WI38 (cell line): ENCODE results near the gene BAIAP2.

Source experiments
- H3K4me3 ChIP-seq: 2 replicates; pipeline ENCODE4 v1.5.1; 2011; ENCODE audit warnings: low read depth, mild to moderate bottlenecking, control low read depth, low read length
- CTCF ChIP-seq: IDR thresholded peaks from 2 replicates; pipeline ENCODE4 v1.5.1; 2012; ENCODE audit warnings: low read depth, mild to moderate bottlenecking, control low read depth, low read length

Gene BAIAP2

DNA sequence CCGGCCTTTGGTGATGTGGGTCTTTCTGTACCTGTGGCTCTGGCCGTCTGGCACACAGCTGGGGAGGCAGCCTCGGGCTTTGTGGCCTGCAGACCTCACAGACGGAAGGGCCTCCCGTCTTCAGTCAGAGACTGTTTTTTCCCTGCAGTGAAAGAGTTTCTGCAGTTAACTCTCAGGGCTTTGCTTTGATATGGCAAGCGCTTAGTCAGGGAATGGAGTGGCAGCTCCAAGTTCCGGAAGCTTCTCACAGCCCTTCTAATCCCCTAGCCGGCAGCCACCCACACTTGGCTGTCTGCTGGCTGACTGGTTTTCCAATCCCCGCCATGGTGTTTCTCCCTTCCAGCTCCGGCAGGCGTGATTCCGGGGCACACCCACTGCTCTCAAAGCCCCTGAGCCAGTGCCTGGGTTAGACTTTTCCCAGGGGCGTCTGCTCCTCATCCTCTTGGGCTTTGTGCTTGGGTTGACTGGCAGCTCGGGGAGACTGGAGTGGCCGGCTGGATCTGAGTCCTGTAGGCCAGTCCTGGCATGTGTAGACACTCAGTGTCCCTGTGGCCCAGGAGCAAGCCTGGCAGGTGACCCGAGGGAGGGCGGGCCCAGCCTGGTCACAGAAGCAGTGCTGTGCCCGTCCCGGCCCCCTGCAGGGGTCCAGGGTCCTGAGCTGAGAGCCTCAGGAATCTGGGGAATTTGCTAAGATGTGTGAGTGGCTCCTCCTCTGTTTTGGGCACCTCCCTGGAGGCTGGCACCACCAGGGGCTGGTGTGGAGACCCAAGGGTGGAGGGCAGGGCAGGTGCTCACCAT is 29.9 kb downstream of the BAIAP2 start:
- H3K4me3 ChIP-seq, result no peak overlapping the region
- TF ChIP-seq CTCF, result no peak

DNA sequence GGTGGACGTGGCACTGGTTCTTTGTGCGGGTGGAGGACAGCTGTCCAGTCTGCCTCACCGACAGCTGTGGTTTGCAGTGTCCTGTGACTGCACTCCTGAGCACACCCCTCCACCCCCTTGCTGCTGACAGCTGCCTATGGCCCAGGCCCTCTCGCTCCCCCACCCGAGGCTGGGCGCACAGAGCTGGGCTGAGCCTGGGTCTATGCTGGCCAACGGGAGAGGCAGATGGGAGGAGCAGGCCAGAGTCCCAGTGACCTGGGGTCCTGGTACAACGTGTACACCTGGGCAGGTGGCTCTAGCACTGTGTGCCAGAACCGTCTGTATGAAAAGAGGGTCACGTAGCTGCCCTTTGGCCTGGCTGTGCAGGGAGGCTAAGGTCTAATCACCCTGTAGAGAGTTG is 30.5 kb downstream of the BAIAP2 start:
- H3K4me3 ChIP-seq, result no peak overlapping the region
- TF ChIP-seq CTCF, result no peak

DNA sequence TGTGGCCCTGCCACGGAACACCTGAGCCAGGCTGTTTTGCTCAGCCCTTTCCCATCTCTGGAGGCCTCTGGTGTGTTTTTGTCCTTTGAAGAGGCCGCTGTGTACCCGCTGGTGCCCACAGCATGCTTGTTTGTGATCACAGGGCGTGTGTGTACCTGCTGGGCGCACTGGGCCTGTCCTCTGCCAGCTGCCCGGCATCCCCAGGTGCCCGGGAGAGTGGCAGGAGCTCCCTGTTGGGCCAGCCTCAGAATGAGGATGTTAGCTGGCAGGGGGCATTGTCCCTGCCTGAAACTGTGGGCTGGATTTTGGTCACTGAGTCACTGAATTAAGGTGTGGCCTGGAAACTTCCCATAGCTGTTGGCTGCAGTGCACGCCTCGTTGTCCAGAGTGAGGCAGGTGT is 31.1 kb downstream of the BAIAP2 start:
- no peak overlapping the region for H3K4me3 ChIP-seq

DNA sequence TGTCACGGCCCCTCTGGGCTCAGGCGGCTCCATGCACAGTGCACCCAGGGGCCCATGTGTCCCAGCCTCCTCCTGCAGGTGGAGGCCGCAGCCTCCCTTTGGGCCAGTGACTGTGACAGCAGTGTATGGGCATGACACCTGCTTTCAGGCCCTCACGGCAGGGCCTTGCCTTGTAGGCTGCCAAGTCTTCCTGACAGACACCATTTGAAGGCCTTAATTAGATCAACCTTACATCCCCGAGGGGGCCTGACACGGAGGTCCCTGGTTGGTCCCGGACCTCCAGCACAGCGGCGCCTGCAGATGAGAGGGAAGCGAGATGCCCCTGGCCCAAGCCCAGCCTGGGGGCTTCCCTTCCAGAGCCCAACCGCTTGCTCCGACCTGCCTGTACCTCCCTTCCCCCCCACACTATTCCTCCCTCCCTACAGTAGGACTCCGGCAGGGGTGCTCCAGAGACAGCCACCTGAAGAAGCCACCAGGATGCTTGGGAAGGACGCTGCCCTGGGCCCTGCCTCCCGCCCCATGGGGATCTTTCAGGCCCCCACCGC is 31.9 kb downstream of the BAIAP2 start:
- no peak for TF ChIP-seq CTCF
- H3K4me3 ChIP-seq, result no peak overlapping the region

More for the DNA sequence above, 31.1 kb downstream of the BAIAP2 start:
- TF ChIP-seq CTCF, result no peak

DNA sequence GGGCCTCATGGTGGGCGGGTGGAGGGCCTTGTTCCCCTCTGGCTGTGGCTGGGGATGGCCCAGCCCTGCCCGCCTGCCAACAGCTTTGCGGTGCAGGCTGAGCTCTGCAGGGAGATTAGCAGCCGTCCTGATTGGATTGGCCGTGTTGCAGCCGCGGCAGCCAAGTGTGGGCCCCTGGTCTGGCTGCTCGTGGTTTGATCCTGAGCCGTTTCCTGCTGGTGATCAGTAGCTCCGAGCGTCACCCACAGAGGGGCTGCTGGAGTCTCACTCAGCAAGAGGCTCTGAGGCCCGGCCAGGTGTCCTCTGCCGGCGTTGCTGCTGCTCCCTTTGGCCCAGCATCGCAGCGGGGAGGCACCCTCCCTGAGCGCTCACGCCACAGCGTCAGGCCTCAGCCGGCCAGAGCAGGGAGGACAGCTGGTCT is 32.5 kb downstream of the BAIAP2 start:
- H3K4me3 ChIP-seq, result no peak overlapping the region
- TF ChIP-seq CTCF, result no peak

DNA sequence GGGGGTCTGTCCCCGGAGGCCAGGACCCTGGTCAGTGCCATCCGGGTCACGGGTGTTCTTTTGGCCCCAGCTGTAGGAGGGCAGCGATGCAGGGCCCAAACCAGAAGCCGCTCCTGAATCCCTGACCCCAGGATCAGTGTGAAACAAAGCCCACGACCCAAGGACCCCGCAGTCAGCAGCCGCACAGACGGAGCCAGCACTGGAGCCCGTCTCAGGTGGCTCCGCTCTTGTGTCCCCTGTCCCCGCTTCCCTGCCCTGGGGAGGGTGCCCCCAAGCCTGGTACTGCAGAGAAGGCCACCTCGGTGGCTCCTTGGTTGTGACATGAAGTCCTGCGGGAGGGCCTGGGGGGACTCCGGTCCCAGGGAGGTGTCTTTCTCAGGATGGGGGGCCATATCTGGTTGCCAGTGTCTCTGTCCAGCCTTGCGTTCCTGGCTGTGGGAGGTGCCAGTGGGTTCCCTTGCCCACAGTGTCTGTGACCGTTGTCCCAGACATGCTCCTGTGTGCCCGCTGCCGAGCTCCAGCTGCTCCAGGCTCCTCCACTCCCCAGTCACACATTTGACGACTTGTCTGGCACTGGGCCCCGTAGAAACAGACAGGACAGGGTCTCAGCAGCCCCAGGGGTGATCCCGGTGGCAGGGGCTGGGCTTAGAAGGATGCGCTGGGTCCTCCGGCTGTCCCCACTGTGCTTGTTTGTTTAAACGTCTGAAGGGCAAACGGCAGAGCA is 33.6 kb downstream of the BAIAP2 start:
- no peak for TF ChIP-seq CTCF
- H3K4me3 ChIP-seq, result no peak overlapping the region

DNA sequence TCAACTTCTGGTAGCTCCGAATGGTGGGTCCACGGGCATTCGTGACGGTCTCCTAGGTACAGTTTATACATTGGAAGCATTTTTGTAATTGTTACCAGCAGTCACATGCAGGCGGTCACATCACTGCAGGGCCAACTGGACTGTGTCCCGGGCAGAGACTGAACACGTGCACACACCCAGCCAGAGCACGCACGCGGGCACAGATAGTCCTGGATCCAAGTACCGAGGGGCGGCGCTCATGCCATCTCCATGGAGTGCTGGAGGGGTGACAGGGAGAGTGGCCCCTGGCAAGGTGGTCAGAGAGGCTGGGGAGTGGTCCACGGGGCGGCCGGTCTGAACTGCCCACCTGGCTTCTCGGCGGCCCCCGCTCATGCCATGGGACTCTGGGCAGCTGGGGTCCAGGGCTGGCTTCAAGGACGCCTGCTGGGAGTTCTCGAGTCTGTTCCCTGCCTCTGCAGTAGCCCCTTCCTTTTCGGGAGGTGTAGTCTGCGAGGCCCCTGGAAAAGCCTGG is 34.2 kb downstream of the BAIAP2 start:
- no peak for TF ChIP-seq CTCF
- no peak overlapping the region for H3K4me3 ChIP-seq
